K562 (cell line): ENCODE results near the gene SPATC1L. TPM values are rescaled to one million over a fixed set of nuclear protein-coding genes. Genes with fewer than 3 reads are reported as not detected.
A peak's percentile ranks its signal among the peaks of the same experiment; 100 is the strongest.

Experiments
- CBX8 ChIP-seq: fragments of 200-600 bp; sonication (generic); IDR thresholded peaks from 2 replicates; pipeline ENCODE4 v1.6.1; 2012; ENCODE audit warnings: borderline replicate concordance, mixed run types, low read depth, mild to moderate bottlenecking, moderate library complexity, mixed read lengths, low read length, control low read depth, inconsistent platforms; ENCODE audit not compliant: poor library complexity, severe bottlenecking; ENCODE audit errors: extremely low read depth
- DACH1 ChIP-seq: fragments of 450-650 bp; IDR thresholded peaks from 2 replicates; pipeline ENCODE4 v1.6.1; 2018; ENCODE audit not compliant: partially characterized antibody
- ELK3 ChIP-seq: fragments of 450-650 bp; formaldehyde crosslinking; IDR thresholded peaks from 2 replicates; pipeline ENCODE4 v1.4.0; 2020; ENCODE audit warnings: mild to moderate bottlenecking
- ETS1 ChIP-seq: conservative IDR thresholded peaks from 2 replicates; pipeline ENCODE4 v1.6.1; 2011; ENCODE audit warnings: low read depth, mild to moderate bottlenecking, low read length; ENCODE audit not compliant: control insufficient read depth
- KLF10 ChIP-seq: fragments of 250-450 bp; sonication (Bioruptor Pico); IDR thresholded peaks from 2 replicates; pipeline ENCODE4 v1.6.1; 2021; ENCODE audit warnings: matching md5 sums
- LARP7 ChIP-seq: fragments of 450-650 bp; IDR thresholded peaks from 2 replicates; pipeline ENCODE4 v1.6.1; 2016
- NCOR1 ChIP-seq: fragments of 450-650 bp; IDR thresholded peaks from 2 replicates; pipeline ENCODE4 v1.6.1; 2016; ENCODE audit warnings: mild to moderate bottlenecking, moderate library complexity
- NFIC ChIP-seq: fragments of 450-650 bp; IDR thresholded peaks from 2 replicates; pipeline ENCODE4 v1.6.1; 2017; ENCODE audit warnings: mild to moderate bottlenecking, inconsistent platforms
- OTX1 ChIP-seq: fragments of 450-650 bp; formaldehyde crosslinking; IDR thresholded peaks from 2 replicates; pipeline ENCODE4 v1.4.0; 2022; ENCODE audit warnings: mild to moderate bottlenecking
- PRMT5 ChIP-seq: sonication (generic); formaldehyde crosslinking; IDR thresholded peaks from 2 replicates; pipeline ENCODE4 v1.5.0; 2020; ENCODE audit warnings: missing genetic modification reagents
- RBM14 ChIP-seq: fragments of 200-400 bp; formaldehyde crosslinking; IDR thresholded peaks from 2 replicates; pipeline ENCODE4 v1.6.1; 2018; ENCODE audit warnings: low read depth, mild to moderate bottlenecking, low read length, moderate library complexity, borderline replicate concordance; ENCODE audit not compliant: insufficient read depth
- SMAD1 ChIP-seq: fragments of 150-350 bp; IDR thresholded peaks from 2 replicates; pipeline ENCODE4 v1.6.1; 2014; ENCODE audit warnings: low read length, low read depth; ENCODE audit not compliant: partially characterized antibody
- SPI1 ChIP-seq: IDR thresholded peaks from 2 replicates; pipeline ENCODE4 v1.6.1; 2011; ENCODE audit warnings: low read depth, low read length, control low read depth, borderline replicate concordance
- TGIF2 ChIP-seq: sonication (generic); formaldehyde crosslinking; IDR thresholded peaks from 2 replicates; pipeline ENCODE4 v1.8.1; 2022; ENCODE audit warnings: mild to moderate bottlenecking, missing genetic modification reagents, moderate library complexity
- ZNF318 ChIP-seq, 2 experiments: fragments of 450-650 bp; IDR thresholded peaks; 2 replicates each; pipeline ENCODE4 v1.6.1; 2016; ENCODE audit warnings: mild to moderate bottlenecking in 2 of 2, borderline replicate concordance in 1 of 2, low read depth in 1 of 2, moderate library complexity in 1 of 2
- ZNF511 ChIP-seq: sonication (generic); formaldehyde crosslinking; IDR thresholded peaks from 2 replicates; pipeline ENCODE4 v1.8.0; 2022; ENCODE audit warnings: mild to moderate bottlenecking, missing genetic modification reagents
- polyA plus RNA-seq, 8 experiments: library from polyadenylated mRNA; depleted of rRNA in 4 of 8; stranded (reverse) in 5 of 8; unstranded in 3 of 8; fragments of >200 nt; fragmentation: Nextera tagmentation in 2 of 8; fragmentation: Illumina TruSeq in 1 of 8; extraction: Ambion mirVana in 2 of 8; extraction: Trizol in 1 of 8; gene quantifications; 2 replicates each; pipeline versions ENCODE4 v1.2.1 to v1.2.3, GENCODE V29; 2011 to 2014; ENCODE audit warnings: inconsistent platforms in 1 of 8, missing spikeins in 1 of 8
- total RNA-seq, 7 experiments: library from RNA; depleted of rRNA in 6 of 7; stranded (reverse); fragments of >200 nt in 6 of 7; fragmentation: Illumina TruSeq in 2 of 7; extraction: Trizol in 2 of 7; gene quantifications; 2 replicates each; pipeline versions ENCODE4 v1.2.1 to v1.2.3, GENCODE V29; 2011 to 2021; ENCODE audit warnings: low replicate concordance in 1 of 7

SPATC1L gene
- total and polyA plus RNA-seq, 9 of the 15 experiments (the other 6 are each of a cell fraction or from before 2014, with no cell fraction given): 0.14 to 121 (median 34.0) TPM; not detected in 1

GRCh38 chr21:46229133-46229922 is 45.1 kb upstream of the SPATC1L start (continued):
- TF ChIP-seq ZNF318 (IDR thresholded peaks at IDR 0.05; ENCODE audit: borderline replicate concordance in 1 of 2, low read depth in 1 of 2) (no peak), ELK3 (CRISPR knock-in tag) (no peak), NFIC (peak; percentile 50; the same call in 1 of the 2 replicates), OTX1 (CRISPR knock-in tag) (no peak), RBM14 (0 out of 2 replicates have a peak, but pooled peaks have one; percentile 66), CBX8 (no peak), TGIF2 (CRISPR knock-in tag) (no peak), LARP7 (no peak), DACH1 (no peak), ZNF511 (CRISPR knock-in tag) (no peak), ETS1 (no peak; the same call in none of the 2 replicates), KLF10 (CRISPR knock-in tag) (no peak), PRMT5 (CRISPR knock-in tag) (no peak), SMAD1 (no peak), NCOR1 (no peak), SPI1 (no peak)
